NCI-H2107 treated with DMSO at 0.1 percent for 48 hours (cell line): Measurements from ENCODE around the gene KCNN3.

Experiments
- DNase-seq: peaks from one replicate; lab custom pipeline; 2025; ENCODE audit not compliant: unreplicated experiment; lab: John Stamatoyannopoulos, UW

KCNN3 gene

GRCh38 chr1:154880671-154881070, 10.6 kb upstream of the KCNN3 start:
- no peak for DNase-seq

- no peak for DNase-seq
These were observed 8.9 kb upstream of the KCNN3 start for GRCh38 chr1:154879038-154879421.

GRCh38 chr1:154878371-154879037, 8.4 kb upstream of the KCNN3 start:
- DNase-seq = peak; percentile 28

GRCh38 chr1:154877370-154877974, 7.4 kb upstream of the KCNN3 start:
- DNase-seq = no peak

GRCh38 chr1:154876842-154877369, 6.8 kb upstream of the KCNN3 start:
- DNase-seq = no peak

- DNase-seq = no peak
These were observed 4.4 kb upstream of the KCNN3 start for GRCh38 chr1:154874465-154874864.

GRCh38 chr1:154873321-154873950, 3.4 kb upstream of the KCNN3 start:
- no peak for DNase-seq

GRCh38 chr1:154871374-154871773, 1.3 kb upstream of the KCNN3 start:
- DNase-seq = no peak

GRCh38 chr1:154870734-154871133, 653 bp upstream of the KCNN3 start:
- DNase-seq = no peak

GRCh38 chr1:154869351-154870114, 548 bp downstream of the KCNN3 start:
- DNase-seq = no peak

GRCh38 chr1:154867841-154868605, 2.1 kb downstream of the KCNN3 start:
- no peak for DNase-seq

- DNase-seq = peak; percentile 56
These were observed 2.8 kb downstream of the KCNN3 start for GRCh38 chr1:154867064-154867825.

GRCh38 chr1:154866257-154867063, 3.6 kb downstream of the KCNN3 start:
- no peak for DNase-seq

- no peak for DNase-seq
These were observed 4.4 kb downstream of the KCNN3 start for GRCh38 chr1:154865442-154866256.

GRCh38 chr1:154864189-154864975, 5.7 kb downstream of the KCNN3 start:
- no peak for DNase-seq

GRCh38 chr1:154863315-154864174, 6.5 kb downstream of the KCNN3 start:
- DNase-seq = peak; percentile 34

GRCh38 chr1:154862907-154863306, 7.2 kb downstream of the KCNN3 start:
- DNase-seq = no peak
